Liver (tissue), 9 donors: ENCODE results near the gene HIBADH. TPM values are rescaled to one million over a fixed set of nuclear protein-coding genes. Genes with fewer than 3 reads are reported as not detected.

ENCODE experiments used
- DNase-seq: peaks from one replicate; pipeline ENCODE4 v3.0.0-alpha.2; 2017; ENCODE audit warnings: low spot score
- H3K27ac ChIP-seq, 2 donors: one replicate each; pipeline ENCODE4 v1.7.0; 2013; ENCODE audit warnings: inconsistent platforms in 2 of 2, low read length in 2 of 2, control low read depth in 1 of 2, low read depth in 1 of 2, mild to moderate bottlenecking in 1 of 2
- H3K27me3 ChIP-seq, 4 donors: one replicate each; pipeline versions ENCODE4 v1.6.1 to v1.7.0; 2013; ENCODE audit warnings: low read length in 3 of 4, inconsistent platforms in 1 of 4, mild to moderate bottlenecking in 1 of 4, moderate library complexity in 1 of 4; ENCODE audit not compliant: control insufficient read depth in 4 of 4, insufficient read depth in 4 of 4
- H3K36me3 ChIP-seq, 4 donors: one replicate each; pipeline versions ENCODE4 v1.6.1 to v1.7.0; 2013; ENCODE audit warnings: low read length in 3 of 4, mild to moderate bottlenecking in 3 of 4, low read depth in 1 of 4, moderate library complexity in 1 of 4; ENCODE audit not compliant: control insufficient read depth in 4 of 4, insufficient read depth in 3 of 4
- H3K4me1 ChIP-seq, 4 donors: one replicate each; pipeline versions ENCODE4 v1.6.1 to v1.7.0; 2013; ENCODE audit warnings: low read length in 3 of 4, mild to moderate bottlenecking in 3 of 4, moderate library complexity in 1 of 4; ENCODE audit not compliant: control insufficient read depth in 4 of 4, insufficient read depth in 4 of 4
- H3K4me3 ChIP-seq, 3 donors: one replicate each; pipeline versions ENCODE4 v1.6.1 to v1.7.0; 2013; ENCODE audit warnings: low read length in 3 of 3, control low read depth in 1 of 3, low read depth in 1 of 3, mild to moderate bottlenecking in 1 of 3
- H3K9ac ChIP-seq, 2 donors: one replicate each; pipeline ENCODE4 v1.7.0; 2013; ENCODE audit warnings: low read length in 2 of 2, mild to moderate bottlenecking in 2 of 2, moderate library complexity in 2 of 2, control low read depth in 1 of 2, low read depth in 1 of 2
- H3K9me3 ChIP-seq, 4 donors: one replicate each; pipeline versions ENCODE4 v1.6.1 to v1.7.0; 2013; ENCODE audit warnings: low read length in 3 of 4; ENCODE audit not compliant: control insufficient read depth in 4 of 4
- EGR1 ChIP-seq, 2 donors: IDR thresholded peaks; 2 replicates each; pipeline ENCODE4 v1.6.1; 2016 to 2018; ENCODE audit warnings: antibody characterized with exemption in 2 of 2, low read depth in 2 of 2
- FOXA1 ChIP-seq: IDR thresholded peaks from 2 replicates; pipeline ENCODE4 v1.6.1; 2016; ENCODE audit warnings: antibody characterized with exemption
- FOXA2 ChIP-seq: IDR thresholded peaks from 2 replicates; pipeline ENCODE4 v1.6.1; 2016; ENCODE audit warnings: antibody characterized with exemption
- GABPA ChIP-seq, 2 donors: IDR thresholded peaks in 1 of 2; conservative IDR thresholded peaks in 1 of 2; 2 replicates each; pipeline ENCODE4 v1.6.1; 2016; ENCODE audit warnings: antibody characterized with exemption in 2 of 2, mild to moderate bottlenecking in 1 of 2, moderate library complexity in 1 of 2
- HNF4A ChIP-seq, 2 donors: conservative IDR thresholded peaks; 2 replicates each; pipeline ENCODE4 v1.6.1; 2016; ENCODE audit warnings: antibody characterized with exemption in 2 of 2, mild to moderate bottlenecking in 2 of 2
- HNF4G ChIP-seq: IDR thresholded peaks from 2 replicates; pipeline ENCODE4 v1.6.1; 2016; ENCODE audit warnings: antibody characterized with exemption
- JUND ChIP-seq, 2 donors: IDR thresholded peaks; 2 replicates each; pipeline ENCODE4 v1.6.1; 2016; ENCODE audit warnings: antibody characterized with exemption in 2 of 2
- NR2F2 ChIP-seq: IDR thresholded peaks from 2 replicates; pipeline ENCODE4 v1.6.1; 2016; ENCODE audit warnings: antibody characterized with exemption
- RAD21 ChIP-seq, 2 donors: IDR thresholded peaks; 2 replicates each; pipeline ENCODE4 v1.6.1; 2016; ENCODE audit warnings: antibody characterized with exemption in 2 of 2, mild to moderate bottlenecking in 2 of 2
- RXRA ChIP-seq, 2 donors: IDR thresholded peaks; 2 replicates each; pipeline ENCODE4 v1.6.1; 2017 to 2018; ENCODE audit warnings: antibody characterized with exemption in 2 of 2, mild to moderate bottlenecking in 1 of 2
- SP1 ChIP-seq: IDR thresholded peaks from 2 replicates; pipeline ENCODE4 v1.6.1; 2018; ENCODE audit warnings: antibody characterized with exemption, mild to moderate bottlenecking
- TAF1 ChIP-seq: conservative IDR thresholded peaks from 2 replicates; pipeline ENCODE4 v1.6.1; 2016; ENCODE audit warnings: antibody characterized with exemption, mild to moderate bottlenecking
- YY1 ChIP-seq: IDR thresholded peaks from 2 replicates; pipeline ENCODE4 v1.6.1; 2016; ENCODE audit warnings: antibody characterized with exemption, mild to moderate bottlenecking
- WGBS: extraction: QIAGEN DNeasy Blood & Tissue Kit; methylation state at CpG from one replicate; pipeline ENCODE4 v1.1.7; 2013; 5-methylcytosine and 5-hydroxymethylcytosine counted together
- polyA plus RNA-seq, 2 donors: library from polyadenylated mRNA; stranded (reverse) in 1 of 2; unstranded in 1 of 2; fragments of 200-250 nt in 1 of 2; fragments of >200 nt in 1 of 2; fragmentation: Nextera tagmentation in 1 of 2; extraction: Ambion mirVana in 1 of 2; gene quantifications; one replicate each; pipeline versions ENCODE4 v1.2.1 to v1.2.3, GENCODE V29; 2013 to 2015
- total RNA-seq, 2 donors: library from RNA; depleted of rRNA; stranded (reverse); fragments of >200 nt; gene quantifications; one replicate each; pipeline ENCODE4 v1.2.3, GENCODE V29; 2014
- TF ChIP-seq, protein P1 (sequence below): IDR thresholded peaks from 2 replicates; pipeline ENCODE4 v1.6.1; 2016; ENCODE audit warnings: antibody characterized with exemption
- TF ChIP-seq, protein P2 (sequence below): IDR thresholded peaks from 2 replicates; pipeline ENCODE4 v1.6.1; 2016; ENCODE audit warnings: antibody characterized with exemption, mild to moderate bottlenecking
- TF ChIP-seq, protein P3 (sequence below): IDR thresholded peaks from 2 replicates; pipeline ENCODE4 v1.6.1; 2016; ENCODE audit warnings: antibody characterized with exemption
- TF ChIP-seq, protein P4 (sequence below): IDR thresholded peaks from 2 replicates; pipeline ENCODE4 v1.6.1; 2016; ENCODE audit warnings: antibody characterized with exemption
- TF ChIP-seq, protein P5 (sequence below): fragments of 150-350 bp; IDR thresholded peaks from 2 replicates; pipeline ENCODE4 v1.5.1; 2017; ENCODE audit warnings: improper control_type of control experiment, low read depth, low read length; ENCODE audit not compliant: missing input control
- donor health status: healthy.
- donor health status: healthy.
- donor health status: healthy.
- donor health status: healthy.
- donor health status: healthy.

The HIBADH gene
- total and polyA plus RNA-seq, 4 donors: 27.7 to 78.9 (median 58.2) TPM

DNA sequence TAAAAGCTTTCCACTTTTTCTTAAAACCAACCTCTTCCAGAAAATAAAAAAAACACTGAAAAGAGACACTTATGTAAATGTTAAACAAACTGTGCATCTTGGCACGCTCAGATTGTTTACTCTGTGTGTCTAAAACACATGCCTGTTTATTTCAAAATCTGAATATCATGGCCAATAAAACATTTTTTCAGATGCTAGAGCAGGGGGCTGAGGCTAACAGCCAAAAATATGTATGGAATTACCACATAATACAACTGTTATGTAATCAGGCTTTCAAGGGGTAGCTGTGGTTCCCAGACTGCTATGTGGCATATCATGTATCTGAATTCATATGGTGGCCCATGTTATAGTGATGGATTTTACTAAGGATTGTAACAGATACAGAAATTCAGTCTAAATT, 130.4 kb downstream of the HIBADH start:
- Histone ChIP-seq H3K9me3 (no peaks in the 10 kb centered on the region), H3K27me3 (no peaks in the 10 kb centered on the region), H3K27ac (no peak overlapping the region), H3K4me1 (no peaks in the 10 kb centered on the region), H3K36me3 (peaks cover 2 to 30% (median 25%) of the 10 kb centered on the region in 4 donors), H3K9ac (no peak overlapping the region), H3K4me3 (no peak overlapping the region)
- DNase-seq: no peak
- WGBS: 84% methylated on average over 1 of the region's 1 CpG
- TF ChIP-seq RXRA (IDR thresholded peaks at IDR 0.05): no peak
- TF ChIP-seq FOXA2: no peak
- TF ChIP-seq SP1: no peak
- no peak for TF ChIP-seq NR2F2
- TF ChIP-seq, protein P1, sequence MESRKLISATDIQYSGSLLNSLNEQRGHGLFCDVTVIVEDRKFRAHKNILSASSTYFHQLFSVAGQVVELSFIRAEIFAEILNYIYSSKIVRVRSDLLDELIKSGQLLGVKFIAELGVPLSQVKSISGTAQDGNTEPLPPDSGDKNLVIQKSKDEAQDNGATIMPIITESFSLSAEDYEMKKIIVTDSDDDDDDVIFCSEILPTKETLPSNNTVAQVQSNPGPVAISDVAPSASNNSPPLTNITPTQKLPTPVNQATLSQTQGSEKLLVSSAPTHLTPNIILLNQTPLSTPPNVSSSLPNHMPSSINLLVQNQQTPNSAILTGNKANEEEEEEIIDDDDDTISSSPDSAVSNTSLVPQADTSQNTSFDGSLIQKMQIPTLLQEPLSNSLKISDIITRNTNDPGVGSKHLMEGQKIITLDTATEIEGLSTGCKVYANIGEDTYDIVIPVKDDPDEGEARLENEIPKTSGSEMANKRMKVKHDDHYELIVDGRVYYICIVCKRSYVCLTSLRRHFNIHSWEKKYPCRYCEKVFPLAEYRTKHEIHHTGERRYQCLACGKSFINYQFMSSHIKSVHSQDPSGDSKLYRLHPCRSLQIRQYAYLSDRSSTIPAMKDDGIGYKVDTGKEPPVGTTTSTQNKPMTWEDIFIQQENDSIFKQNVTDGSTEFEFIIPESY: no peak
- TF ChIP-seq GABPA (IDR thresholded peaks at IDR 0.05 in 1 of 2, conservative IDR thresholded peaks at IDR 0.05 in 1 of 2): no peak
- no peak for TF ChIP-seq RAD21 (IDR thresholded peaks at IDR 0.05)
- TF ChIP-seq, protein P2, sequence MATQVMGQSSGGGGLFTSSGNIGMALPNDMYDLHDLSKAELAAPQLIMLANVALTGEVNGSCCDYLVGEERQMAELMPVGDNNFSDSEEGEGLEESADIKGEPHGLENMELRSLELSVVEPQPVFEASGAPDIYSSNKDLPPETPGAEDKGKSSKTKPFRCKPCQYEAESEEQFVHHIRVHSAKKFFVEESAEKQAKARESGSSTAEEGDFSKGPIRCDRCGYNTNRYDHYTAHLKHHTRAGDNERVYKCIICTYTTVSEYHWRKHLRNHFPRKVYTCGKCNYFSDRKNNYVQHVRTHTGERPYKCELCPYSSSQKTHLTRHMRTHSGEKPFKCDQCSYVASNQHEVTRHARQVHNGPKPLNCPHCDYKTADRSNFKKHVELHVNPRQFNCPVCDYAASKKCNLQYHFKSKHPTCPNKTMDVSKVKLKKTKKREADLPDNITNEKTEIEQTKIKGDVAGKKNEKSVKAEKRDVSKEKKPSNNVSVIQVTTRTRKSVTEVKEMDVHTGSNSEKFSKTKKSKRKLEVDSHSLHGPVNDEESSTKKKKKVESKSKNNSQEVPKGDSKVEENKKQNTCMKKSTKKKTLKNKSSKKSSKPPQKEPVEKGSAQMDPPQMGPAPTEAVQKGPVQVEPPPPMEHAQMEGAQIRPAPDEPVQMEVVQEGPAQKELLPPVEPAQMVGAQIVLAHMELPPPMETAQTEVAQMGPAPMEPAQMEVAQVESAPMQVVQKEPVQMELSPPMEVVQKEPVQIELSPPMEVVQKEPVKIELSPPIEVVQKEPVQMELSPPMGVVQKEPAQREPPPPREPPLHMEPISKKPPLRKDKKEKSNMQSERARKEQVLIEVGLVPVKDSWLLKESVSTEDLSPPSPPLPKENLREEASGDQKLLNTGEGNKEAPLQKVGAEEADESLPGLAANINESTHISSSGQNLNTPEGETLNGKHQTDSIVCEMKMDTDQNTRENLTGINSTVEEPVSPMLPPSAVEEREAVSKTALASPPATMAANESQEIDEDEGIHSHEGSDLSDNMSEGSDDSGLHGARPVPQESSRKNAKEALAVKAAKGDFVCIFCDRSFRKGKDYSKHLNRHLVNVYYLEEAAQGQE: no peak
- TF ChIP-seq EGR1 (IDR thresholded peaks at IDR 0.05; ENCODE audit: low read depth in 2 of 2): no peak
- TF ChIP-seq, protein P3, sequence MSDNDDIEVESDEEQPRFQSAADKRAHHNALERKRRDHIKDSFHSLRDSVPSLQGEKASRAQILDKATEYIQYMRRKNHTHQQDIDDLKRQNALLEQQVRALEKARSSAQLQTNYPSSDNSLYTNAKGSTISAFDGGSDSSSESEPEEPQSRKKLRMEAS: no peak
- TF ChIP-seq TAF1: no peak
- TF ChIP-seq JUND (IDR thresholded peaks at IDR 0.05): no peak
- TF ChIP-seq HNF4A (conservative IDR thresholded peaks at IDR 0.05): no peak
- TF ChIP-seq, protein P4, sequence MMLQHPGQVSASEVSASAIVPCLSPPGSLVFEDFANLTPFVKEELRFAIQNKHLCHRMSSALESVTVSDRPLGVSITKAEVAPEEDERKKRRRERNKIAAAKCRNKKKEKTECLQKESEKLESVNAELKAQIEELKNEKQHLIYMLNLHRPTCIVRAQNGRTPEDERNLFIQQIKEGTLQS: no peak
- TF ChIP-seq YY1: no peak
- TF ChIP-seq, protein P5, sequence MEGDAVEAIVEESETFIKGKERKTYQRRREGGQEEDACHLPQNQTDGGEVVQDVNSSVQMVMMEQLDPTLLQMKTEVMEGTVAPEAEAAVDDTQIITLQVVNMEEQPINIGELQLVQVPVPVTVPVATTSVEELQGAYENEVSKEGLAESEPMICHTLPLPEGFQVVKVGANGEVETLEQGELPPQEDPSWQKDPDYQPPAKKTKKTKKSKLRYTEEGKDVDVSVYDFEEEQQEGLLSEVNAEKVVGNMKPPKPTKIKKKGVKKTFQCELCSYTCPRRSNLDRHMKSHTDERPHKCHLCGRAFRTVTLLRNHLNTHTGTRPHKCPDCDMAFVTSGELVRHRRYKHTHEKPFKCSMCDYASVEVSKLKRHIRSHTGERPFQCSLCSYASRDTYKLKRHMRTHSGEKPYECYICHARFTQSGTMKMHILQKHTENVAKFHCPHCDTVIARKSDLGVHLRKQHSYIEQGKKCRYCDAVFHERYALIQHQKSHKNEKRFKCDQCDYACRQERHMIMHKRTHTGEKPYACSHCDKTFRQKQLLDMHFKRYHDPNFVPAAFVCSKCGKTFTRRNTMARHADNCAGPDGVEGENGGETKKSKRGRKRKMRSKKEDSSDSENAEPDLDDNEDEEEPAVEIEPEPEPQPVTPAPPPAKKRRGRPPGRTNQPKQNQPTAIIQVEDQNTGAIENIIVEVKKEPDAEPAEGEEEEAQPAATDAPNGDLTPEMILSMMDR: no peak

DNA sequence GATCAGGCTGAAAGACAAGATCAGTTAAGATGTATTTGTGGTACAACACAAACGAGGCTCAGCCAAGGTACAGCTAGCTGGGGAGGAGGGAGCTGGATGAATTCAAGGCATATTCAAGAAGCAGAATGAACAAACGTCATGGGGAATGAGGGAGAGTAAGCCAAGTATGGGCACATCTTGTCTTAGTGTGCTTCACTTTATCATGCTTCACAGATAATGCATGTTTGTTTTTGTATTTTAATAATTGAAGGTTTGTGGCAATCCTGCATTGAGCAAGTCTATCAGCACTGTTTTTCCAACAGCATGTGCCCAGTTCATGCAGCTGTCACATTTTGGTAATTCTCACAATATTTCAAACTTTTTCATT, 135.4 kb downstream of the HIBADH start:
- Histone ChIP-seq H3K4me3 (no peak overlapping the region), H3K4me1 (no peaks in the 10 kb centered on the region), H3K36me3 (peaks cover 4 to 50% (median 33%) of the 10 kb centered on the region in 4 donors), H3K9ac (no peak overlapping the region), H3K9me3 (no peaks in the 10 kb centered on the region), H3K27me3 (no peaks in the 10 kb centered on the region), H3K27ac (no peak overlapping the region)
- WGBS: 67% methylated on average over 2 of the region's 2 CpGs
- no peak for DNase-seq
- TF ChIP-seq FOXA2 (no peak), EGR1 (IDR thresholded peaks at IDR 0.05; ENCODE audit: low read depth in 2 of 2) (no peak), RAD21 (IDR thresholded peaks at IDR 0.05) (no peak), HNF4A (conservative IDR thresholded peaks at IDR 0.05) (no peak), SP1 (no peak), NR2F2 (no peak), FOXA1 (no peak), HNF4G (no peak), YY1 (no peak), GABPA (IDR thresholded peaks at IDR 0.05 in 1 of 2, conservative IDR thresholded peaks at IDR 0.05 in 1 of 2) (no peak)
- TF ChIP-seq, protein P2: no peak
- TF ChIP-seq, protein P3: no peak
